Thoracic aorta (tissue), 2 donors: ENCODE measurements around the gene ZNF614. TPM values are rescaled to one million over a fixed set of nuclear protein-coding genes. Genes with fewer than 3 reads are reported as not detected.
"Not testable (repeated sequence)": the region's sequence is repeated elsewhere in the genome, so short reads cannot be mapped to it uniquely, and the experiment has no call there.

Experiments
- ATAC-seq: fragments of 150-250 bp; one replicate; pipeline ENCODE4 v1.8.0; 2017; ENCODE audit warnings: low read depth; ENCODE audit not compliant: insufficient number of reproducible peaks, low FRiP score
- DNase-seq: peaks from one replicate; pipeline ENCODE4 v3.0.0-alpha.2; 2020; ENCODE audit warnings: low spot score
- H3K27ac ChIP-seq, 2 donors: fragments of 200-600 bp; sonication (generic); 1 replicate in 1 of 2; 2 replicates in 1 of 2; pipeline ENCODE4 v1.5.1; 2016; ENCODE audit warnings: mild to moderate bottlenecking in 2 of 2, moderate library complexity in 2 of 2
- H3K27me3 ChIP-seq: fragments of 200-600 bp; sonication (generic); replicated peaks from 2 replicates; pipeline ENCODE4 v1.6.0; 2016; ENCODE audit warnings: mild to moderate bottlenecking; ENCODE audit not compliant: insufficient read depth
- H3K36me3 ChIP-seq: fragments of 200-600 bp; sonication (generic); one replicate; pipeline ENCODE4 v1.5.1; 2016
- H3K4me1 ChIP-seq, 2 donors: fragments of 200-600 bp; sonication (generic); 1 replicate in 1 of 2; 2 replicates in 1 of 2; pipeline versions ENCODE4 v1.5.1 to v1.6.0; 2016; ENCODE audit warnings: low read depth in 2 of 2, mild to moderate bottlenecking in 1 of 2; ENCODE audit not compliant: control insufficient read depth in 1 of 2
- H3K4me3 ChIP-seq: fragments of 200-600 bp; sonication (generic); 2 replicates; pipeline ENCODE4 v1.5.1; 2016; ENCODE audit warnings: mild to moderate bottlenecking
- H3K9me3 ChIP-seq: fragments of 200-600 bp; sonication (generic); 2 replicates; pipeline ENCODE4 v1.5.1; 2016
- total RNA-seq, 2 donors: library from RNA; depleted of rRNA; stranded (reverse); fragments of >200 nt; gene quantifications; one replicate each; pipeline versions ENCODE4 v1.1.0 to v1.2.3, GENCODE V29; 2016
- TF ChIP-seq, protein P1 (sequence below): fragments of 200-600 bp; sonication (generic); IDR thresholded peaks from one replicate; pipeline ENCODE4 v1.5.1; 2019; ENCODE audit warnings: antibody characterized with exemption

ZNF614 gene
- total RNA-seq, 2 donors from 2014 or later, result 3.9 to 11.6 TPM

DNA sequence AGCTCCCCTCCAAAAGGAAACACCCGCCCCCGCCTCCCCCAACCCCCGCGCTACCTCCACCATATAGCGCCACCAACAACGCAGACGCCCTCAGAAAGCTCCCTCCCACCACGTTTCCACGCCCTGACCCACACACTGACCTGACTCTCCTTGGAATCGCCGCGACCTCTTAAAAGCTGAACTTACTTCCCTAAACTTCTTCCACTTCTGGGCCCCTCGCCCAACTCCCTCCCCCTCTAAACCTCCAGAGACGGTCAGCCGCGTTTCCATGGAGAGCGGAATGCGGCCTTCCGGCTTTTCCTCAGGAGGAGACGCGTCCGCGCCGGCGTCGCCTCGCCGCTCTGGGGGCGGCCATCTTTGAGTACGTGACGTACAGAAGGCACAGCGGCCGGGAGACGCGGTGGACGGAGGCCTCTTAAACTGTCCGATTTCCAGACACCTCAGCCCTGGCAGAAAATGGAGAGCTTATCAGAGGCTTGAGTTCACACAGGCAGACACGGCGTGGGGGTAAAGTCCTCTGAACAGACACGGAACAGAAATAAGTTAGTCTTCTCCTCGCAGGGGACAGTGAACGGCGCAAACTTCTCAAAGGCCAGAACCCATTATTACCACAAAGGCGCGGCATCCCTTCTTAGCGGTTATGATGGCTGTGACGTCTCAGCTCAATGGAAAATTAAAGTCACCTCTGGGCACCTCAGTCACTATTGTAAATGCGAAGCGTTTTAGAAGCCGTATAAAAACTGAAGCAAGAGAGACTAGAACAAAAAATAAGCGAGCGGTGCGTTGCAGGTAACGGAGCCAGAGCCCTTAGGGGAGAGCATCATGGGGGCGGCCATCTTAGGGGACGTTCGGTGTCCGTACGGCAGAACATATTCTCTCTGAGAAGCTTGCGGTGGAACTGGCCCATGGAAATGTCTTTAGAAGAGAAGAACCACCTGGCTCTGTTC, 20.6 kb upstream of the ZNF614 start, which contains the start of gene ZNF432:
ZNF432 (minus strand) TSS at position 284 of the 947 bp plus-strand sequence. CDS start 1,970 bp downstream, outside the sequence.
- peaks cover 34% of the 10 kb centered on the region for H3K9me3 ChIP-seq
- TF ChIP-seq, protein P1, sequence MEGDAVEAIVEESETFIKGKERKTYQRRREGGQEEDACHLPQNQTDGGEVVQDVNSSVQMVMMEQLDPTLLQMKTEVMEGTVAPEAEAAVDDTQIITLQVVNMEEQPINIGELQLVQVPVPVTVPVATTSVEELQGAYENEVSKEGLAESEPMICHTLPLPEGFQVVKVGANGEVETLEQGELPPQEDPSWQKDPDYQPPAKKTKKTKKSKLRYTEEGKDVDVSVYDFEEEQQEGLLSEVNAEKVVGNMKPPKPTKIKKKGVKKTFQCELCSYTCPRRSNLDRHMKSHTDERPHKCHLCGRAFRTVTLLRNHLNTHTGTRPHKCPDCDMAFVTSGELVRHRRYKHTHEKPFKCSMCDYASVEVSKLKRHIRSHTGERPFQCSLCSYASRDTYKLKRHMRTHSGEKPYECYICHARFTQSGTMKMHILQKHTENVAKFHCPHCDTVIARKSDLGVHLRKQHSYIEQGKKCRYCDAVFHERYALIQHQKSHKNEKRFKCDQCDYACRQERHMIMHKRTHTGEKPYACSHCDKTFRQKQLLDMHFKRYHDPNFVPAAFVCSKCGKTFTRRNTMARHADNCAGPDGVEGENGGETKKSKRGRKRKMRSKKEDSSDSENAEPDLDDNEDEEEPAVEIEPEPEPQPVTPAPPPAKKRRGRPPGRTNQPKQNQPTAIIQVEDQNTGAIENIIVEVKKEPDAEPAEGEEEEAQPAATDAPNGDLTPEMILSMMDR, result no peak

GRCh38 chr19:52039169-52039568, 11.0 kb upstream of the ZNF614 start:
- no peak for ATAC-seq
- no peak overlapping the region for H3K4me3 ChIP-seq
- TF ChIP-seq, protein P1, result no peak
- H3K27me3 ChIP-seq, result no peaks in the 10 kb centered on the region
- H3K4me1 ChIP-seq, result no peaks in the 10 kb centered on the region
- H3K36me3 ChIP-seq, result peaks cover 83% of the 10 kb centered on the region
- no peak for DNase-seq
- no peak overlapping the region for H3K27ac ChIP-seq
- H3K9me3 ChIP-seq, result peaks cover 74% of the 10 kb centered on the region

More for the DNA sequence above, 20.6 kb upstream of the ZNF614 start, which contains the start of gene ZNF432:
- Histone ChIP-seq H3K4me1 (no peaks in the 10 kb centered on the region), H3K27me3 (no peaks in the 10 kb centered on the region), H3K27ac (peak within 1 kb of the TSS; percentile 93 to 94), H3K4me3 (peak within 1 kb of the TSS; percentile 82), H3K36me3 (peaks cover 17% of the 10 kb centered on the region)
- ATAC-seq, result peak; percentile 98
- peak; percentile 76 for DNase-seq

- TF ChIP-seq, protein P1, result no peak
- ATAC-seq (no peak), DNase-seq (no peak)
- Histone ChIP-seq H3K36me3 (peaks cover 54% of the 10 kb centered on the region), H3K4me3 (no peak overlapping the region), H3K9me3 (peaks cover 78% of the 10 kb centered on the region), H3K27ac (no peak overlapping the region), H3K4me1 (no peaks in the 10 kb centered on the region), H3K27me3 (no peaks in the 10 kb centered on the region)
These were observed 6.0 kb upstream of the ZNF614 start for GRCh38 chr19:52034051-52034728.

DNA sequence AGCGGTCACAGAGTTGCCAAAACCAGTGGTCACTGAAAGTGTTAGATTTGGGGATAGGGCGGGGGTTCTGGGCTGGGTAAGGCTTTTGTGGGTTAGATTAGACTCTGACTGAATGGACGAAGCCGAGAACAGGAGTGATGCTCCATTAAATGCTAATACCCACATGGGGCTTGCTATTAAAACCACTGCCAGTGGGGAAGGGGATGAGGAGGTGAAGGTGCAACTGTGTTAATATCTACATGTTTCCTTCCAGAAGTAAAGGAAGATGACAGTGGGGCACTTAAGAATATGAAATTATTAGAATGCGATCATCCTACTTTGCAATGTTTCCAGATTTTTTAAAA, 573 bp upstream of the ZNF614 start:
- TF ChIP-seq, protein P1, result no peak
- H3K4me3 ChIP-seq, result peak overlapping the region; percentile 90
- no peak for ATAC-seq
- peak overlapping the region; percentile 90 to 97 for H3K27ac ChIP-seq
- peaks cover 22% of the 10 kb centered on the region for H3K36me3 ChIP-seq
- peaks cover 4 to 15% of the 10 kb centered on the region in 2 donors for H3K4me1 ChIP-seq
- DNase-seq, result no peak
- peaks cover 42% of the 10 kb centered on the region for H3K9me3 ChIP-seq
- H3K27me3 ChIP-seq, result no peaks in the 10 kb centered on the region

DNA sequence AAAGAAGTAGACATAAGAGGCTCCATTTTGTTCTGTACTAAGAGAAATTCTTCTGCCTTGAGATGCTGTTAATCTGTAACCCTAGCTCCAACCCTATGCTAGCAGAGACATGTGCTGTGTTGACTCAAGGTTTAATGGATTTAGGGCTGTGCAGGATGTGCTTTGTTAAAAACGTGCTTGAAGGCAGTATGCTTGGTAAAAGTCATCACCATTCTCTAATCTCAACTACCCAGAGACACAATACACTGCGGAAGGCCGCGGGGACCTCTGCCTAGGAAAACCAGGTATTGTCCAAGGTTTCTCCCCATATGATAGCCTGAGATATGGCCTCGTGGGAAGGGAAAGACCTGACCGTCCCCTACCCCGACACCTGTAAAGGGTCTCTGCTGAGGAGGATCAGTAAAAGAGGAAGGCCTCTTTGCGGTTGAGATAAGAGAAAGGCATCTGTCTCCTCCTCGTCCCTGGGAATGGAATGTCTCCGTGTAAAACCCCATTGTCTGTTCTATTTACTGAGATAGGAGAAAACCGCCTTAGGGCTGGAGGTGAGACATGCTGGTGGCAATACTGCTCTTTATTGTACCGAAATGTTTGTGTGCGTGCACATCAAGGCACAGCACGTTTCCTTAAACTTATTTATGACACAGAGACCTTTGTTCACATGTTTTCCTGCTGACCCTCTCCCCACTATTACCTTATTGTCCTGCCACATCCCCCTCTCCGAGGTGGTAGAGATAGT, 1.8 kb downstream of the ZNF614 start:
- H3K27ac ChIP-seq, H3K4me3 ChIP-seq, ATAC-seq, DNase-seq, H3K27me3 ChIP-seq: not testable (repeated sequence)
- peaks cover 40% of the 10 kb centered on the region for H3K36me3 ChIP-seq
- peaks cover 4 to 15% of the 10 kb centered on the region in 2 donors for H3K4me1 ChIP-seq
- peaks cover 41% of the 10 kb centered on the region for H3K9me3 ChIP-seq

GRCh38 chr19:52024478-52024877, 3.7 kb downstream of the ZNF614 start:
- not testable (repeated sequence) for ATAC-seq, H3K27me3 ChIP-seq, H3K27ac ChIP-seq, DNase-seq, H3K4me3 ChIP-seq
- H3K9me3 ChIP-seq, result peaks cover 58% of the 10 kb centered on the region
- H3K36me3 ChIP-seq, result peaks cover 60% of the 10 kb centered on the region
- peaks cover 4 to 15% of the 10 kb centered on the region in 2 donors for H3K4me1 ChIP-seq
